Activated naive CD4-positive, alpha-beta T cell treated with anti-CD3 and anti-CD28 coated beads, Interleukin-2, amount 50 U/mL, for 24 hours (primary cell): ENCODE results near the gene ZNF414.
"Not testable (repeated sequence)": the region's sequence is repeated elsewhere in the genome, so short reads cannot be mapped to it uniquely, and the experiment has no call there.

Experiments used
- H3K27ac Mint-ChIP-seq: one replicate; pipeline ENCODE4 v1.8.0; 2021; ENCODE audit warnings: mild to moderate bottlenecking, mixed read lengths
- H3K27me3 Mint-ChIP-seq: one replicate; pipeline ENCODE4 v1.8.0; 2021; ENCODE audit warnings: mixed read lengths
- H3K36me3 Mint-ChIP-seq: one replicate; pipeline ENCODE4 v1.8.0; 2021; ENCODE audit warnings: mixed read lengths
- H3K4me1 Mint-ChIP-seq: one replicate; pipeline ENCODE4 v1.8.0; 2021; ENCODE audit warnings: mixed read lengths
- H3K4me3 Mint-ChIP-seq: one replicate; pipeline ENCODE4 v1.8.0; 2021; ENCODE audit warnings: mild to moderate bottlenecking, mixed read lengths
- H3K9me3 Mint-ChIP-seq: one replicate; pipeline ENCODE4 v1.8.0; 2021; ENCODE audit warnings: mixed read lengths

Gene ZNF414, protein sequence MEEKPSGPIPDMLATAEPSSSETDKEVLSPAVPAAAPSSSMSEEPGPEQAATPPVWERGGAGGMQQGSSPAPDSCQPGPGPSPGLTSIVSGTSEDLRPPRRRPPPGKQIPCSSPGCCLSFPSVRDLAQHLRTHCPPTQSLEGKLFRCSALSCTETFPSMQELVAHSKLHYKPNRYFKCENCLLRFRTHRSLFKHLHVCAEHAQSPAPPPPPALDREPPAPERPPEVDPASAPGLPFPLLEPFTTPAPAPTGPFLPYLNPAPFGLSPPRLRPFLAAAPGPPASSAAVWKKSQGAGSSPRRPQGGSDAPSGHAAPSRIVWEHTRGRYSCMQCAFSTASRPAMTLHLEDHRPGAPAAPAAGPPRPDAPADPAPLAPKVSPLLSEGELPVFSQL

DNA sequence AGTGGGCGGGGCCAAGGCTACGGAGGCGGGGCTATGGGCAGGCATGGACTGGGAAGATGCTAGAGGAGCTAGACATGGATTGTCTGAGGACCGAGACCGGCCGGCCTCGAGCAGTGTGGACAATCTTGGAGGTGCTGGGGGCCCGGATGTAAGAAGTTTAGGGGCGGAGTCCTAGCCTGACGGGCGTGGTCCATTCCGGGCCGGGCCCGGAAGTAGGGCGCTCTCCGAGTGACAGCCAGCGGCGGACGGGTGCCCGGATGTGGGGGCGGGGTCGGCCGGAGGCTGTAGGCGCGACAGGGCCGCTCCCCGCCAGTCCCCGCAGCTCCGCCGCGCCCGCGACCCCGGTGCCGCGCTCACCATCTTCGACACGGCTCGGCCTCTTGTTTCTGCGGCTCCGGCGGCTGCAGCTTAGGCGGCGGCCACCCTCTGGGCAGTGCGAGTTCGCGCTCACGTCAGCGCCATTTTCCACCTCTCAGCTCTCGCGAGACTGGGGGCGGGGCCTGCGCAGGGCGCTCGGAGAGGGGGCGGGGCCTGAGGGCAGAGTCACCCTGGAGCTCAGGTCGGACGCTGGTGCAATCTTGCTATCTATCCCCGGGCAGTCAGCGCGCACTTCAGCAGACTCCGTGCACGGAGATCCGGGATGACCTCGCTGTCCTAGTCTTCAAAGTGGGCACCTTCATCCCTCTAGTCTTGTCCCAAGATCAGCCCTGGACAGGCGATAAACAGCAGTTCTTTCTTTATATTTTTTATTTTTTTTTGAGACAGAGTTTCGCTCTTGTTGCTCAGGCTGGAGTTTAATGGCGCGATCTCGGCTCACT lies at the start of gene ZNF414:
Gene ZNF414, minus strand, starts transcription at position 481 of the 818 bp plus-strand sequence. Its CDS starts 121 bp downstream, at position 360.
- Mint-ChIP-seq H3K36me3 (peaks cover 2% of the 10 kb centered on the region), H3K9me3 (no peaks in the 10 kb centered on the region), H3K27me3 (no peaks in the 10 kb centered on the region), H3K4me1 (peaks cover 58% of the 10 kb centered on the region), H3K27ac (peak within 1 kb of the TSS; percentile 99), H3K4me3 (peak within 1 kb of the TSS; percentile 95)

DNA sequence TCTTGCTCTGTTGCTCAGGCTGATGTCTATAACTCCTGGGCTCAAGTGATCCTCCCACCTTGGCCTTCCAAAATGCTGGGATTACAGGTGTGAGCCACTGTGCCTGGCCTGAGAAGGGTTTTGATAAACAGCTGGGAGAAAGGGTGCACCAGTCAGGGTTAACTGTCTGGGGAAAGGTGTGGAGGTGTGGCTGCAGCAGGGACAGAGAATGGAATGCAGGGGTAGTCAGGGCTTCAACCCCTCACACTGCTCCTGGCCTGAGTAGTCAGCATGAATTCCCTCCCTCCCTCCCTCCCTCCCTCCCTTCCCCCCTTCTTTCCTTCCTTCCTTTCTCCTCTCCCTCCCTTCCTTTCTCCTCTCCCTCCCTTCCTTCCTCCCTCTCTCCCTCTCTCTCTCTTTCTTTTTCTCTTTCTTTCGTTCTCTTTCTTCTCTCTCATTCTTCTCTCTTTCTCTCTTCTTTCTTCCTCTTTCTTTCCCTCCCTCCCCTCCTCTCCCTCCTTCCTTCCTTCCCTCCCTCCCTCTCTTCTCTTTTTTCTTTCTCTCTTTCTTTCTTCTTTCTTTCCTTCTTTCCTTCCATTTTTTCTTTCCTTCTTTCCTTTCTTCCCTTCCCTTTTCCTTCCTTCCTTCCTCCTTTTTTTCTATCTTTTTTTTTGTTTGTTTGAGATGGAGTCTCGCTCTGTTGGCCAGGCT lies 47.3 kb upstream of the ZNF414 start:
- Mint-ChIP-seq H3K27ac (peak overlapping the region; percentile 59), H3K4me1 (peaks cover 27% of the 10 kb centered on the region), H3K27me3 (no peaks in the 10 kb centered on the region), H3K9me3 (no peaks in the 10 kb centered on the region), H3K36me3 (no peaks in the 10 kb centered on the region), H3K4me3 (peak overlapping the region; percentile 9)

DNA sequence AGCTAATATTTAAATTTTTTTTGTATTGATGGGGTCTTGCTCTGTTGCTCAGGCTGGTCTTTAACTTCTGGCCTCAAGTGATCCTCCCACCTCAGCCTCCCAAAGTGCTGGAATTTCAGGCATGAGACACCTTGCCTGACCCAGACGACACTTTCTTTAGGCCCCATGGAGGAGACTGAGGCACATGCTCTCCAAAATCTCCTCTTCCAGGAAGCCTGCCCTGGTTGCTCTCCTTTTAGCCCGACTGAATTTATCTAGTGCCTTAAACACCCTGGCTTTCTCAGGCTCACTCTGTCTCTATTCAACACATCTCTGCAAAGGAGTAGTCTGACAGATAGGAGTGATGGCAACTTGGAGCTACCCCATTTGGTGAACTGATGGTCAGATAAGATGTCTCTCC lies 44.4 kb upstream of the ZNF414 start:
- no peaks in the 10 kb centered on the region for H3K9me3 Mint-ChIP-seq
- H3K27ac Mint-ChIP-seq: no peak overlapping the region
- no peaks in the 10 kb centered on the region for H3K27me3 Mint-ChIP-seq
- peaks cover 25% of the 10 kb centered on the region for H3K4me1 Mint-ChIP-seq
- H3K4me3 Mint-ChIP-seq: no peak overlapping the region
- H3K36me3 Mint-ChIP-seq: no peaks in the 10 kb centered on the region

DNA sequence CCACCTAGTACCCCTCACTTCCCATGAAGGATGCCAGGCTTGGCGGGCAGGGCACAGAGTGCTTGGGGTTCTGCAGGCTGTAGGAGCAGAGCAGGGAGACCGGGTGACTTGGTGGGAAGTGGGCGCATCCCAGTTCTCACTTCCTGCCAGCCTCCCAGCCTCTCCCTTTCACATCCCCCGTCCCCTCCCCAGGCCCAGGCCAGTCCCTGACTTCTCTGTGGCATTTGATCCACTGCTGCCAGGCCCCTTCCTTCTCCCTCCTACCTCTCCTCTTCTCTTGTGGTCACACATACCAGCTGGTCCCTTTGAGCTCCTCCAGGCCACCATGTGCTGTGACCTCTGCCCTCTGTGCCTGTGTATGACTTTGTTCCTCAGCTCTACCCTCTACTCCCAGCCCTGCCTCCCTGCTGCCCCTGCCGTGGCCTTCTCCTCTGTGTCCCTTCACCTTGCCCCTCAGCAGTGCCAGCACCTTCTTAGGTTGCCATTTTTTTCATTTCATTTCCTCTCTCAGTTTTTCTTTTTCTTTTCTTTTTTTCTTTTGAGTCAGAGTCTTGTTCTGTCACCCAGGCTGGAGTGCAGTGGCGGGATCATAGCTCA lies 43.8 kb upstream of the ZNF414 start:
- peaks cover 28% of the 10 kb centered on the region for H3K4me1 Mint-ChIP-seq
- H3K36me3 Mint-ChIP-seq: peaks cover 1% of the 10 kb centered on the region
- no peaks in the 10 kb centered on the region for H3K9me3 Mint-ChIP-seq
- H3K27ac Mint-ChIP-seq: peak overlapping the region; percentile 73
- no peaks in the 10 kb centered on the region for H3K27me3 Mint-ChIP-seq
- no peak overlapping the region for H3K4me3 Mint-ChIP-seq

DNA sequence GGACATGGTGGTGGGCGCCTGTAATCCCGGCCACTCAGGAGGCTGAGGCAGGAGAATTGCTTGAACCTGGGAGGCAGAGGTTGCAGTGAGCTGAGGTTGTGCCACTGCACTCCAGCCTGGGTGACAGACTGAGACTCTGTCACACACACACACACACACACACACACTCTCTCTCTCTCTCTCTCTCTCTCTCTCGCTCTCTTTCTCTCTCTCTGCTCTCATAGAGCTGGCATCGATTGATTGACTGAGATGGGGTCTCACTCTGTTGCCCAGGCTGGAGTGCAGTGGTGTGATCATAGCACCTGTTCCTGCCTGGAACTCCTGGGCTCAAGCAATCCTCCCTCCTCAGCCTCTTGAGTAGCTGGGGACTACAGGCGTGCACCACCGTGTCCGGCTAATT lies 39.8 kb upstream of the ZNF414 start:
- not testable (repeated sequence) for H3K36me3 Mint-ChIP-seq, H3K27ac Mint-ChIP-seq, H3K4me3 Mint-ChIP-seq, H3K9me3 Mint-ChIP-seq, H3K27me3 Mint-ChIP-seq
- H3K4me1 Mint-ChIP-seq: peaks cover 22% of the 10 kb centered on the region

GRCh38 chr19:8552810-8553209 lies 38.8 kb upstream of the ZNF414 start:
- no peaks in the 10 kb centered on the region for H3K27me3 Mint-ChIP-seq
- H3K36me3 Mint-ChIP-seq: peaks cover 1% of the 10 kb centered on the region
- peaks cover 18% of the 10 kb centered on the region for H3K4me1 Mint-ChIP-seq
- no peak overlapping the region for H3K27ac Mint-ChIP-seq
- H3K4me3 Mint-ChIP-seq: no peak overlapping the region
- no peaks in the 10 kb centered on the region for H3K9me3 Mint-ChIP-seq

GRCh38 chr19:8550070-8550469 lies 36.1 kb upstream of the ZNF414 start:
- H3K27me3 Mint-ChIP-seq: no peaks in the 10 kb centered on the region
- H3K4me3 Mint-ChIP-seq: no peak overlapping the region
- H3K9me3 Mint-ChIP-seq: no peaks in the 10 kb centered on the region
- H3K27ac Mint-ChIP-seq: no peak overlapping the region
- peaks cover 1% of the 10 kb centered on the region for H3K36me3 Mint-ChIP-seq
- peaks cover 13% of the 10 kb centered on the region for H3K4me1 Mint-ChIP-seq

DNA sequence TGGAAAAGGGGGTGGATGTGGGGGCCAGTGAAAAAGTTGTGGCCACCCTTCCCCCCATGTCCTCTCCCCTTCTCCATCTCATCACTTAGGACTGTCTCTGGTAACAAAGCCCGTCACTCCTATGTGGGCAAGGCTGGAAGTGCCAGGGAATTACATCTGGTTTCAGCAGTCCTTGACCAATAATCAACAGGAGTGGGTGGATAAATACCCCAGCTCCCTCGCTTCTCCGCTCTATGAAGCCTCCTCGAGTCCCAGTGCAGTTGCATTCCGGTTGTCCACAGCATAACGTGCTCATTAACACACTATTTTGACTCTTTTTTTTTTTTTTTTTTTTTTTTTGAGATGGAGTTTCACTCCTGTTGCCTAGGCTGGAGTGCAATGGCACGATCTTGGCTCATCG lies 31.8 kb upstream of the ZNF414 start:
- no peak overlapping the region for H3K4me3 Mint-ChIP-seq
- H3K9me3 Mint-ChIP-seq: no peaks in the 10 kb centered on the region
- H3K27me3 Mint-ChIP-seq: no peaks in the 10 kb centered on the region
- H3K27ac Mint-ChIP-seq: no peak overlapping the region
- no peaks in the 10 kb centered on the region for H3K36me3 Mint-ChIP-seq
- peaks cover 3% of the 10 kb centered on the region for H3K4me1 Mint-ChIP-seq

GRCh38 chr19:8544168-8544567 lies 30.2 kb upstream of the ZNF414 start:
- H3K27ac Mint-ChIP-seq: no peak overlapping the region
- H3K4me1 Mint-ChIP-seq: peaks cover 3% of the 10 kb centered on the region
- H3K36me3 Mint-ChIP-seq: no peaks in the 10 kb centered on the region
- H3K27me3 Mint-ChIP-seq: no peaks in the 10 kb centered on the region
- no peak overlapping the region for H3K4me3 Mint-ChIP-seq
- H3K9me3 Mint-ChIP-seq: no peaks in the 10 kb centered on the region

DNA sequence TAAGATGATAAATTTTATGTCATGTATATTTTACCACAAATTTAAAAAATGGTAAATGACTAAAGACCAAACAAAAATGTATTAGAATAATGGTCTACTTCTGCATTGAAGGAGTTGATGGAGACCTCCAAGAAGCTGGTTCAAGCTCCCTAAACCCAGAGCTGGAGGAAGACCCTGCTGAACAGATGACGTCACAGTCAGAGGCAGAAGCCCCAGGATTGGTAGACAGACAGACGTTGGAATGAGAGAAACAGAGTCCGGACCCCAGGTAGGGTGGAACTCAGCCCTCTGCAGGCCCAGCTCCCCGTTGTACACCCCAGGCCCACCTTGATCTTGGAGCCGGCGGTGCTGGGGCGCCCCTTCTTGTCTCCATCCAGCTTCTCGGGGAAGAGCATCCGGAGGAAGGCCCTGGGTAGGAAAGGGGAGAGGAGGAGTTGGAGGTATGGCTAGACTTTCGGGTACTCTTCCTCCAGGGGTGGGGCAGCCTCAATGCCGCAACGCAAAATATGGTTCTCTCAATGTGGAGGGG lies 25.7 kb upstream of the ZNF414 start:
- Mint-ChIP-seq H3K4me1 (no peaks in the 10 kb centered on the region), H3K9me3 (no peaks in the 10 kb centered on the region), H3K27ac (no peak overlapping the region), H3K4me3 (no peak overlapping the region), H3K36me3 (peaks cover 1% of the 10 kb centered on the region), H3K27me3 (no peaks in the 10 kb centered on the region)

GRCh38 chr19:8537099-8537498 lies 23.1 kb upstream of the ZNF414 start:
- peaks cover 3% of the 10 kb centered on the region for H3K4me1 Mint-ChIP-seq
- H3K27me3 Mint-ChIP-seq: no peaks in the 10 kb centered on the region
- peaks cover 1% of the 10 kb centered on the region for H3K36me3 Mint-ChIP-seq
- H3K4me3 Mint-ChIP-seq: no peak overlapping the region
- H3K9me3 Mint-ChIP-seq: no peaks in the 10 kb centered on the region
- no peak overlapping the region for H3K27ac Mint-ChIP-seq

- no peaks in the 10 kb centered on the region for H3K9me3 Mint-ChIP-seq
- H3K36me3 Mint-ChIP-seq: peaks cover 1% of the 10 kb centered on the region
- H3K27me3 Mint-ChIP-seq: no peaks in the 10 kb centered on the region
- H3K4me3 Mint-ChIP-seq: no peak overlapping the region
- peaks cover 5% of the 10 kb centered on the region for H3K4me1 Mint-ChIP-seq
- H3K27ac Mint-ChIP-seq: no peak overlapping the region
Measured at GRCh38 chr19:8536282-8536681, 22.3 kb upstream of the ZNF414 start.

GRCh38 chr19:8532225-8532624 lies 18.3 kb upstream of the ZNF414 start:
- Mint-ChIP-seq H3K9me3 (no peaks in the 10 kb centered on the region), H3K36me3 (peaks cover 1% of the 10 kb centered on the region), H3K27me3 (no peaks in the 10 kb centered on the region), H3K4me1 (peaks cover 22% of the 10 kb centered on the region), H3K4me3 (no peak overlapping the region), H3K27ac (no peak overlapping the region)

DNA sequence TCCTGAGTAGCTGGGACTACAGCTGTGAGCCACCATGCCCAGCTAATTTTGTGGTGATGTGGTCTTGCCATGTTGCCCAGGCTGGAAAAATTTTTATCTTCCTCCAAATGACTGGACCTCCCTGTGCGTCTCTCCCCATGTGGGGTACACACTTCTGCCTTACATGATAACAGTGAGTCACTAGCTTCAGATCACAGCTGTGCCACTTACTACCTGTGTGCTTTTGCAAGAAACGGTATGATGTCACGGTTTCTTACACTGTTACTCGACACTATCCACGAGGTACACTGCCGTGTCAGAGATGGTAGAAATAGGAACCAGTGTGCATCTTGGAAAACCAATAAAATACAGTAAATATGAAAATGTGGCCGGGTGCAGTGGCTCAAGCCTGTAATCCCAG lies 17.5 kb upstream of the ZNF414 start:
- no peaks in the 10 kb centered on the region for H3K9me3 Mint-ChIP-seq
- no peaks in the 10 kb centered on the region for H3K27me3 Mint-ChIP-seq
- no peak overlapping the region for H3K4me3 Mint-ChIP-seq
- H3K27ac Mint-ChIP-seq: no peak overlapping the region
- H3K4me1 Mint-ChIP-seq: peaks cover 26% of the 10 kb centered on the region
- H3K36me3 Mint-ChIP-seq: peaks cover 1% of the 10 kb centered on the region

- no peaks in the 10 kb centered on the region for H3K9me3 Mint-ChIP-seq
- H3K27me3 Mint-ChIP-seq: no peaks in the 10 kb centered on the region
- H3K36me3 Mint-ChIP-seq: no peaks in the 10 kb centered on the region
- peaks cover 26% of the 10 kb centered on the region for H3K4me1 Mint-ChIP-seq
- H3K27ac Mint-ChIP-seq: no peak overlapping the region
- no peak overlapping the region for H3K4me3 Mint-ChIP-seq
Measured at GRCh38 chr19:8530061-8530679, 16.2 kb upstream of the ZNF414 start.
